ENCODE measurements around the gene F2. TPM values are rescaled to one million over a fixed set of nuclear protein-coding genes. Genes with fewer than 3 reads are reported as not detected.

Gene F2
- total RNA-seq, 8 experiments from 2014 or later: 0.14 to 1.1 TPM; not detected in 6

GRCh38 chr11:46677991-46678740, 40.8 kb upstream of the F2 start:
- Histone ChIP-seq H3K4me3 (no peak overlapping the region), H3K27ac (no peak overlapping the region), H3K4me1 (replicated peaks in 1 of 2) (peaks cover 0 to 3% of the 10 kb centered on the region in 2 donors)
- ATAC-seq (replicated peaks in 6 of 8): peak in 4 of 8 experiments; percentile 14 to 36 (median 20)
- in situ Hi-C loops (cut with MboI; ENCODE audit: low pct_unique_long_range_greater_than_20kb in 2 of 9, low sequenced_read_pairs in 9 of 9, unreplicated experiment in 9 of 9): no loop called here
- WGBS, 10 experiments: 53 to 93% (median 80%) methylated on average over 1 to 5 of the region's 10 CpGs; no CpG with 5 or more reads in 4 of the 10 experiments

- Histone ChIP-seq H3K4me3 (no peak overlapping the region), H3K4me1 (replicated peaks in 1 of 2) (peaks cover 0 to 3% of the 10 kb centered on the region in 2 donors), H3K27ac (no peak overlapping the region)
- in situ Hi-C loops (cut with MboI; ENCODE audit: low pct_unique_long_range_greater_than_20kb in 2 of 9, low sequenced_read_pairs in 9 of 9, unreplicated experiment in 9 of 9): no loop called here
- 90 to 100% methylated on average over 2 to 3 of the region's 9 CpGs; no CpG with 5 or more reads in 8 of the 10 experiments for WGBS, 10 experiments
- no peak for ATAC-seq (replicated peaks in 6 of 8)
Measured at GRCh38 chr11:46678741-46679130, 40.3 kb upstream of the F2 start.

- ATAC-seq (replicated peaks in 6 of 8): peak in 3 of 8 experiments; percentile 6 to 15 (median 7)
- in situ Hi-C loops (cut with MboI; ENCODE audit: low pct_unique_long_range_greater_than_20kb in 2 of 9, low sequenced_read_pairs in 9 of 9, unreplicated experiment in 9 of 9): no loop called here
- WGBS, 10 experiments: 67 to 97% (median 88%) methylated on average over 1 to 5 of the region's 26 CpGs; no CpG with 5 or more reads in 4 of the 10 experiments
- no peak overlapping the region for H3K4me3 ChIP-seq
- peaks cover 0 to 3% of the 10 kb centered on the region in 2 donors for H3K4me1 ChIP-seq (replicated peaks in 1 of 2)
- H3K27ac ChIP-seq: no peak overlapping the region
Measured at GRCh38 chr11:46679241-46680163, 39.5 kb upstream of the F2 start.

GRCh38 chr11:46680164-46680760, 38.8 kb upstream of the F2 start:
- ATAC-seq (replicated peaks in 6 of 8): no peak
- 96% methylated on average over 4 of the region's 21 CpGs; no CpG with 5 or more reads in 9 of the 10 experiments for WGBS, 10 experiments
- Histone ChIP-seq H3K4me3 (no peak overlapping the region), H3K27ac (no peak overlapping the region), H3K4me1 (replicated peaks in 1 of 2) (peaks cover 0 to 3% of the 10 kb centered on the region in 2 donors)
- in situ Hi-C loops (cut with MboI; ENCODE audit: low pct_unique_long_range_greater_than_20kb in 2 of 9, low sequenced_read_pairs in 9 of 9, unreplicated experiment in 9 of 9): no loop called here

- ATAC-seq (replicated peaks in 6 of 8): no peak
- WGBS, 10 experiments: 91 to 96% (median 93%) methylated on average over 3 to 6 of the region's 22 CpGs; no CpG with 5 or more reads in 5 of the 10 experiments
- Histone ChIP-seq H3K4me1 (replicated peaks in 1 of 2) (peaks cover 0 to 2% of the 10 kb centered on the region in 2 donors), H3K4me3 (no peak overlapping the region), H3K27ac (no peak overlapping the region)
- in situ Hi-C loops (cut with MboI; ENCODE audit: low pct_unique_long_range_greater_than_20kb in 2 of 9, low sequenced_read_pairs in 9 of 9, unreplicated experiment in 9 of 9): no loop called here
Measured at GRCh38 chr11:46680815-46681214, 38.2 kb upstream of the F2 start.

- Histone ChIP-seq H3K27ac (no peak overlapping the region), H3K4me1 (replicated peaks in 1 of 2) (no peaks in the 10 kb centered on the region), H3K4me3 (no peak overlapping the region)
- ATAC-seq (replicated peaks in 6 of 8): no peak
- in situ Hi-C loops (cut with MboI; ENCODE audit: low pct_unique_long_range_greater_than_20kb in 2 of 9, low sequenced_read_pairs in 9 of 9, unreplicated experiment in 9 of 9): no loop called here
- 98 to 100% (median 100%) methylated on average over 1 to 5 of the region's 11 CpGs; no CpG with 5 or more reads in 7 of the 10 experiments for WGBS, 10 experiments
Measured at GRCh38 chr11:46681814-46682213, 37.2 kb upstream of the F2 start.

- no peak for ATAC-seq (replicated peaks in 6 of 8)
- WGBS, 10 experiments: 75 to 100% (median 90%) methylated on average over 1 to 5 of the region's 11 CpGs; no CpG with 5 or more reads in 1 of the 10 experiments
- Histone ChIP-seq H3K27ac (no peak overlapping the region), H3K4me3 (no peak overlapping the region), H3K4me1 (replicated peaks in 1 of 2) (no peaks in the 10 kb centered on the region)
- in situ Hi-C loops (cut with MboI; ENCODE audit: low pct_unique_long_range_greater_than_20kb in 2 of 9, low sequenced_read_pairs in 9 of 9, unreplicated experiment in 9 of 9): no loop called here
Measured at GRCh38 chr11:46682773-46683752, 36.0 kb upstream of the F2 start.

- Histone ChIP-seq H3K4me3 (no peak overlapping the region), H3K27ac (no peak overlapping the region), H3K4me1 (replicated peaks in 1 of 2) (no peaks in the 10 kb centered on the region)
- in situ Hi-C loops (cut with MboI; ENCODE audit: low pct_unique_long_range_greater_than_20kb in 2 of 9, low sequenced_read_pairs in 9 of 9, unreplicated experiment in 9 of 9): no loop called here
- WGBS, 10 experiments: 41 to 100% (median 89%) methylated on average over 1 to 3 of the region's 3 CpGs; no CpG with 5 or more reads in 1 of the 10 experiments
- ATAC-seq (replicated peaks in 6 of 8): peak in 3 of 8 experiments; percentile 55 to 63 (median 59)
Measured at GRCh38 chr11:46684367-46684766, 34.6 kb upstream of the F2 start.

GRCh38 chr11:46686886-46687795, 31.9 kb upstream of the F2 start:
- WGBS, 10 experiments: 55 to 100% (median 92%) methylated on average over 2 to 10 of the region's 15 CpGs
- Histone ChIP-seq H3K4me1 (replicated peaks in 1 of 2) (no peaks in the 10 kb centered on the region), H3K27ac (no peak overlapping the region), H3K4me3 (no peak overlapping the region)
- in situ Hi-C loops (cut with MboI; ENCODE audit: low pct_unique_long_range_greater_than_20kb in 2 of 9, low sequenced_read_pairs in 9 of 9, unreplicated experiment in 9 of 9): no loop called here
- ATAC-seq (replicated peaks in 6 of 8): peak in 1 of 8 experiments; percentile 20

GRCh38 chr11:46690702-46691101, 28.3 kb upstream of the F2 start:
- 91% methylated on average over 1 of the region's 1 CpG; no CpG with 5 or more reads in 9 of the 10 experiments for WGBS, 10 experiments
- Histone ChIP-seq H3K4me3 (no peak overlapping the region), H3K27ac (no peak overlapping the region), H3K4me1 (replicated peaks in 1 of 2) (no peaks in the 10 kb centered on the region)
- ATAC-seq (replicated peaks in 6 of 8): no peak
- in situ Hi-C loops (cut with MboI; ENCODE audit: low pct_unique_long_range_greater_than_20kb in 2 of 9, low sequenced_read_pairs in 9 of 9, unreplicated experiment in 9 of 9): no loop called here

- no peak for ATAC-seq (replicated peaks in 6 of 8)
- Histone ChIP-seq H3K4me1 (replicated peaks in 1 of 2) (peaks cover 0 to 2% of the 10 kb centered on the region in 2 donors), H3K27ac (no peak overlapping the region)
Measured at GRCh38 chr11:46692450-46692849, 26.6 kb upstream of the F2 start.

More at GRCh38 chr11:46692450-46692849, 26.6 kb upstream of the F2 start:
- WGBS, 10 experiments: 50 to 95% (median 92%) methylated on average over 2 to 4 of the region's 4 CpGs; no CpG with 5 or more reads in 6 of the 10 experiments
- H3K4me3 ChIP-seq: no peak overlapping the region
- in situ Hi-C loops (cut with MboI; ENCODE audit: low pct_unique_long_range_greater_than_20kb in 2 of 9, low sequenced_read_pairs in 9 of 9, unreplicated experiment in 9 of 9): no loop called here
